K562 (cell line): Measurements from ENCODE around the gene PRPF6. TPM values are rescaled to one million over a fixed set of nuclear protein-coding genes. Genes with fewer than 3 reads are reported as not detected.

Experiments used
- BHLHE40 ChIP-seq: IDR thresholded peaks from 2 replicates; pipeline ENCODE4 v1.6.1; 2011; ENCODE audit warnings: low read length, improper control_type of control experiment
- CREM ChIP-seq: IDR thresholded peaks from 2 replicates; pipeline ENCODE4 v1.6.1; 2014; ENCODE audit warnings: antibody characterized with exemption, low read depth
- HNRNPK ChIP-seq: fragments of 200-400 bp; formaldehyde crosslinking; IDR thresholded peaks from one replicate; pipeline ENCODE4 v1.6.1; 2018; ENCODE audit warnings: mild to moderate bottlenecking, low read depth, low read length; ENCODE audit not compliant: poor library complexity, severe bottlenecking
- ZNF232 ChIP-seq: sonication (generic); formaldehyde crosslinking; IDR thresholded peaks from 2 replicates; pipeline ENCODE4 v1.8.0; 2022; ENCODE audit warnings: mild to moderate bottlenecking, missing genetic modification reagents
- polyA plus RNA-seq, 8 experiments: library from polyadenylated mRNA; depleted of rRNA in 4 of 8; stranded (reverse) in 5 of 8; unstranded in 3 of 8; fragments of >200 nt; fragmentation: Nextera tagmentation in 2 of 8; fragmentation: Illumina TruSeq in 1 of 8; extraction: Ambion mirVana in 2 of 8; extraction: Trizol in 1 of 8; gene quantifications; 2 replicates each; pipeline versions ENCODE4 v1.2.1 to v1.2.3, GENCODE V29; 2011 to 2014; ENCODE audit warnings: inconsistent platforms in 1 of 8, missing spikeins in 1 of 8
- total RNA-seq, 7 experiments: library from RNA; depleted of rRNA in 6 of 7; stranded (reverse); fragments of >200 nt in 6 of 7; fragmentation: Illumina TruSeq in 2 of 7; extraction: Trizol in 2 of 7; gene quantifications; 2 replicates each; pipeline versions ENCODE4 v1.2.1 to v1.2.3, GENCODE V29; 2011 to 2021; ENCODE audit warnings: low replicate concordance in 1 of 7
- TF ChIP-seq, protein P1 (sequence below): fragments of 250-450 bp; sonication (Bioruptor Pico); IDR thresholded peaks from 2 replicates; pipeline ENCODE4 v1.4.0; 2020; ENCODE audit warnings: mild to moderate bottlenecking, moderate library complexity
- TF ChIP-seq, protein P2 (sequence below): fragments of 450-650 bp; IDR thresholded peaks from 2 replicates; pipeline ENCODE4 v1.6.1; 2017; ENCODE audit warnings: antibody characterized with exemption

PRPF6 gene
- total and polyA plus RNA-seq, 9 of the 15 experiments (the other 6 are each of a cell fraction or from before 2014, with no cell fraction given) = 4.2 to 83.2 (median 59.9) TPM

GRCh38 chr20:64057628-64058498, 76.9 kb downstream of the PRPF6 start (continued):
- TF ChIP-seq, protein P1, sequence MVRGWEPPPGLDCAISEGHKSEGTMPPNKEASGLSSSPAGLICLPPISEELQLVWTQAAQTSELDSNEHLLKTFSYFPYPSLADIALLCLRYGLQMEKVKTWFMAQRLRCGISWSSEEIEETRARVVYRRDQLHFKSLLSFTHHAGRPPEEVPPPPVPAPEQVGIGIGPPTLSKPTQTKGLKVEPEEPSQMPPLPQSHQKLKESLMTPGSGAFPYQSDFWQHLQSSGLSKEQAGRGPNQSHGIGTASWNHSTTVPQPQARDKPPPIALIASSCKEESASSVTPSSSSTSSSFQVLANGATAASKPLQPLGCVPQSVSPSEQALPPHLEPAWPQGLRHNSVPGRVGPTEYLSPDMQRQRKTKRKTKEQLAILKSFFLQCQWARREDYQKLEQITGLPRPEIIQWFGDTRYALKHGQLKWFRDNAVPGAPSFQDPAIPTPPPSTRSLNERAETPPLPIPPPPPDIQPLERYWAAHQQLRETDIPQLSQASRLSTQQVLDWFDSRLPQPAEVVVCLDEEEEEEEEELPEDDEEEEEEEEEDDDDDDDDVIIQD (CRISPR knock-in tag) = no peak
- no peak for TF ChIP-seq HNRNPK
- no peak for TF ChIP-seq ZNF232 (CRISPR knock-in tag)
- peak; percentile 68 for TF ChIP-seq CREM
- TF ChIP-seq BHLHE40 = peak; percentile 76
- TF ChIP-seq, protein P2, sequence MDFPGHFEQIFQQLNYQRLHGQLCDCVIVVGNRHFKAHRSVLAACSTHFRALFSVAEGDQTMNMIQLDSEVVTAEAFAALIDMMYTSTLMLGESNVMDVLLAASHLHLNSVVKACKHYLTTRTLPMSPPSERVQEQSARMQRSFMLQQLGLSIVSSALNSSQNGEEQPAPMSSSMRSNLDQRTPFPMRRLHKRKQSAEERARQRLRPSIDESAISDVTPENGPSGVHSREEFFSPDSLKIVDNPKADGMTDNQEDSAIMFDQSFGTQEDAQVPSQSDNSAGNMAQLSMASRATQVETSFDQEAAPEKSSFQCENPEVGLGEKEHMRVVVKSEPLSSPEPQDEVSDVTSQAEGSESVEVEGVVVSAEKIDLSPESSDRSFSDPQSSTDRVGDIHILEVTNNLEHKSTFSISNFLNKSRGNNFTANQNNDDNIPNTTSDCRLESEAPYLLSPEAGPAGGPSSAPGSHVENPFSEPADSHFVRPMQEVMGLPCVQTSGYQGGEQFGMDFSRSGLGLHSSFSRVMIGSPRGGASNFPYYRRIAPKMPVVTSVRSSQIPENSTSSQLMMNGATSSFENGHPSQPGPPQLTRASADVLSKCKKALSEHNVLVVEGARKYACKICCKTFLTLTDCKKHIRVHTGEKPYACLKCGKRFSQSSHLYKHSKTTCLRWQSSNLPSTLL = no peak
